HepG2 (cell line): ENCODE measurements around the gene CFAP43. TPM values are rescaled to one million over a fixed set of nuclear protein-coding genes. Genes with fewer than 3 reads are reported as not detected.

ENCODE experiments used
- ATAC-seq: fragments of 200-7000 bp; cut with Tn5 transposase; 3 replicates; pipeline ENCODE4 v1.9.1; 2020; ENCODE audit warnings: mild to moderate bottlenecking, moderate library complexity
- BruUV-seq: library from RNA; stranded (reverse); fragments of 400-500 nt; replicated peaks from 2 replicates; lab custom pipeline; 2021; lab: Mats Ljungman, UMichigan
- CTCF ChIA-PET: fragments of 300-600 bp; formaldehyde crosslinking; extraction: SDS; loops from one replicate; lab custom pipeline; 2021; ENCODE audit warnings: low total read pairs, inconsistent platforms, low intra/inter-chr PET ratio; lab: Yijun Ruan, JAX
- POLR2A ChIA-PET: fragments of 350-600 bp; sonication (Branson Sonifier 250); formaldehyde crosslinking; loops from one replicate; lab custom pipeline; 2020; ENCODE audit warnings: antibody characterized with exemption, inconsistent platforms; lab: Yijun Ruan, JAX
- DNase-seq: peaks from one replicate; pipeline ENCODE4 v3.0.0-alpha.2; 2015; ENCODE audit warnings: low spot score
- FAIRE-seq: peaks from 3 replicates; lab custom pipeline; 2011; peaks lifted over from hg19 to GRCh38; lab: Jason Lieb, UNC
- H2AFZ ChIP-seq: one replicate; pipeline ENCODE4 v1.6.1; 2011; ENCODE audit warnings: low read length, inconsistent platforms
- H3K27ac ChIP-seq: fragments of 300-600 bp; 3 replicates; pipeline ENCODE4 v1.8.0; 2011; ENCODE audit warnings: mixed run types, mild to moderate bottlenecking, mixed read lengths, low read length, inconsistent platforms; ENCODE audit not compliant: insufficient read depth; ENCODE audit errors: extremely low read length
- H3K27me3 ChIP-seq, 2 experiments: fragments of 200-600 bp in 1 of 2; 2 replicates in 1 of 2; 3 replicates in 1 of 2; pipeline versions ENCODE4 v1.6.0 to v1.8.0; 2011; ENCODE audit warnings: low read length in 2 of 2, mild to moderate bottlenecking in 2 of 2, moderate library complexity in 2 of 2, inconsistent platforms in 1 of 2; ENCODE audit not compliant: insufficient read depth in 2 of 2, control insufficient read depth in 1 of 2
- H3K36me3 ChIP-seq, 2 experiments: fragments of 200-600 bp in 1 of 2; replicated peaks in 1 of 2; 2 replicates in 1 of 2; 3 replicates in 1 of 2; pipeline versions ENCODE4 v1.5.1 to v1.8.0; 2011; ENCODE audit warnings: low read length in 2 of 2, inconsistent platforms in 1 of 2; ENCODE audit not compliant: insufficient read depth in 2 of 2, control insufficient read depth in 1 of 2
- H3K4me1 ChIP-seq: 2 replicates; pipeline ENCODE4 v1.5.1; 2012; ENCODE audit warnings: low read length, inconsistent platforms; ENCODE audit not compliant: insufficient read depth
- H3K4me2 ChIP-seq: 2 replicates; pipeline ENCODE4 v1.6.0; 2011; ENCODE audit warnings: low read depth, low read length, inconsistent platforms
- H3K4me3 ChIP-seq, 3 experiments: fragments of 200-600 bp in 1 of 3; sonication (generic), shearing (Covaris generic) in 1 of 3; replicated peaks in 1 of 3; 2 replicates each; pipeline ENCODE4 v1.5.1; 2011 to 2016; ENCODE audit warnings: low read length in 3 of 3, inconsistent platforms in 2 of 3, low read depth in 2 of 3, mild to moderate bottlenecking in 2 of 3, control low read depth in 1 of 3, mixed read lengths in 1 of 3; ENCODE audit not compliant: insufficient read depth in 1 of 3
- H3K79me2 ChIP-seq: one replicate; pipeline ENCODE4 v1.6.1; 2011; ENCODE audit warnings: low read length, inconsistent platforms; ENCODE audit not compliant: insufficient read depth
- H3K9ac ChIP-seq: 2 replicates; pipeline ENCODE4 v1.6.0; 2011; ENCODE audit warnings: mild to moderate bottlenecking, low read depth, low read length, inconsistent platforms; ENCODE audit not compliant: insufficient read depth
- H3K9me3 ChIP-seq: 2 replicates; pipeline ENCODE4 v1.5.1; 2012; ENCODE audit warnings: mild to moderate bottlenecking, low read length
- H4K20me1 ChIP-seq: 2 replicates; pipeline ENCODE4 v1.6.0; 2011; ENCODE audit warnings: inconsistent platforms, mild to moderate bottlenecking, low read length, moderate library complexity; ENCODE audit not compliant: insufficient read depth
- CSRNP2 ChIP-seq: sonication (generic); formaldehyde crosslinking; conservative IDR thresholded peaks from 2 replicates; pipeline ENCODE4 v1.8.0; 2022; ENCODE audit warnings: low read depth, missing genetic modification reagents
- DPF2 ChIP-seq: sonication (generic); formaldehyde crosslinking; IDR thresholded peaks from 2 replicates; pipeline ENCODE4 v1.4.0; 2020; ENCODE audit warnings: mild to moderate bottlenecking, low read depth, missing genetic modification reagents, borderline replicate concordance
- FOXP1 ChIP-seq, 2 experiments: fragments of 450-650 bp in 1 of 2; IDR thresholded peaks; 2 replicates each; pipeline ENCODE4 v1.6.1; 2017 to 2018; ENCODE audit warnings: antibody characterized with exemption in 1 of 2
- GFI1 ChIP-seq: sonication (generic); formaldehyde crosslinking; IDR thresholded peaks from 2 replicates; pipeline ENCODE4 v1.5.0; 2020; ENCODE audit warnings: missing genetic modification reagents, mild to moderate bottlenecking, borderline replicate concordance
- MED1 ChIP-seq: sonication (generic); formaldehyde crosslinking; IDR thresholded peaks from 2 replicates; pipeline ENCODE4 v1.4.0; 2020; ENCODE audit warnings: missing genetic modification reagents
- RARA ChIP-seq: IDR thresholded peaks from 2 replicates; pipeline ENCODE4 v1.6.1; 2016; ENCODE audit warnings: missing genetic modification reagents, missing compliant biosample characterization
- RXRB ChIP-seq: IDR thresholded peaks from 2 replicates; pipeline ENCODE4 v1.6.1; 2016; ENCODE audit warnings: borderline replicate concordance, missing genetic modification reagents, missing compliant biosample characterization
- ZNF124 ChIP-seq: sonication (generic); formaldehyde crosslinking; IDR thresholded peaks from 2 replicates; pipeline ENCODE4 v1.4.0; 2020; ENCODE audit warnings: missing genetic modification reagents
- ZNF512 ChIP-seq: sonication (generic); formaldehyde crosslinking; IDR thresholded peaks from 2 replicates; pipeline ENCODE4 v1.4.0; 2020; ENCODE audit warnings: mild to moderate bottlenecking, missing genetic modification reagents
- ZNF609 ChIP-seq: sonication (generic); formaldehyde crosslinking; IDR thresholded peaks from 2 replicates; pipeline ENCODE4 v1.4.0; 2020; ENCODE audit warnings: mild to moderate bottlenecking, missing genetic modification reagents, borderline replicate concordance
- ZNF672 ChIP-seq: sonication (generic); formaldehyde crosslinking; IDR thresholded peaks from 2 replicates; pipeline ENCODE4 v1.8.1; 2022; ENCODE audit warnings: missing genetic modification reagents
- ZSCAN20 ChIP-seq: sonication (generic); formaldehyde crosslinking; IDR thresholded peaks from 2 replicates; pipeline ENCODE4 v1.4.0; 2020; ENCODE audit warnings: missing genetic modification reagents, mild to moderate bottlenecking, borderline replicate concordance
- ZSCAN21 ChIP-seq: sonication (generic); formaldehyde crosslinking; IDR thresholded peaks from 2 replicates; pipeline ENCODE4 v1.8.0; 2022; ENCODE audit warnings: mild to moderate bottlenecking, missing genetic modification reagents, moderate library complexity, borderline replicate concordance
- WGBS: methylation state at CpG from one replicate; pipeline ENCODE4 v1.1.6; 2017; ENCODE audit warnings: low lambda C conversion rate; 5-methylcytosine and 5-hydroxymethylcytosine counted together
- in situ Hi-C: cut with HindIII; loops from 2 replicates; pipeline ENCODE4 v1.10.0; 2017; ENCODE audit warnings: low pct_unique_long_range_greater_than_20kb; ENCODE audit not compliant: extremely low pct_ligation_motif_present
- intact Hi-C: fragments of 100-400 bp; cut with micrococcal nuclease; formaldehyde crosslinking; loops from one replicate; pipeline ENCODE4 v1.10.0; 2022; ENCODE audit not compliant: unreplicated experiment
- polyA plus RNA-seq, 8 experiments: library from polyadenylated mRNA; depleted of rRNA in 3 of 8; stranded (reverse) in 7 of 8; unstranded in 1 of 8; fragments of >200 nt; fragmentation: Illumina TruSeq in 4 of 8; extraction: Trizol in 4 of 8; gene quantifications; 2 replicates each; pipeline versions ENCODE4 v1.2.1 to v1.2.3, GENCODE V29; 2011 to 2016; ENCODE audit warnings: low read depth in 4 of 8, missing spikeins in 1 of 8, mixed read lengths in 1 of 8; ENCODE audit not compliant: insufficient read depth in 1 of 8
- total RNA-seq, 5 experiments: library from RNA; depleted of rRNA; stranded (reverse); fragments of >200 nt; fragmentation: Illumina TruSeq; extraction: Trizol; gene quantifications; 2 replicates each; pipeline ENCODE4 v1.2.3, GENCODE V29; 2016; ENCODE audit warnings: low read depth in 1 of 5
- TF ChIP-seq, protein P1 (sequence below): sonication (generic); formaldehyde crosslinking; IDR thresholded peaks from 2 replicates; pipeline ENCODE4 v1.8.1; 2023; ENCODE audit warnings: mild to moderate bottlenecking, missing genetic modification reagents

CFAP43 gene
- total and polyA plus RNA-seq, 2 of the 13 experiments (the other 11 are each of a cell fraction or from before 2014, with no cell fraction given), result 0.24 to 0.38 TPM

DNA sequence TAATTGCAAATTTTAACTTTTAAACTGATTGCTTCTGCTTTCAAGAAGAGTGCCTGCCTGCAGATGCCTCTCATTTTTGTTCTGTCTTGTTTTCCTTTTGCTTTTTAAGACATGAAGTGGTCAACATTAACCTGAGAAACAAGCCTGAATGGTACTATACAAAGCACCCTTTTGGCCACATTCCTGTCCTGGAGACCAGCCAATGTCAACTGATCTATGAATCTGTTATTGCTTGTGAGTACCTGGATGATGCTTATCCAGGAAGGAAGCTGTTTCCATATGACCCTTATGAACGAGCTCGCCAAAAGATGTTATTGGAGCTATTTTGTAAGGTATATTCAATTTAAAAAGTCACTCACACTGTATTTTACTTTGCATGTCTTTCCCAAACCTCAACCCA lies 45.6 kb upstream of the CFAP43 start:
- Histone ChIP-seq H3K27ac (no peak overlapping the region), H4K20me1 (no peaks in the 10 kb centered on the region), H3K9me3 (no peaks in the 10 kb centered on the region), H3K4me1 (peaks cover 91% of the 10 kb centered on the region), H3K4me3 (no peak overlapping the region), H2AFZ (no peak overlapping the region), H3K9ac (no peak overlapping the region), H3K4me2 (0 out of 2 replicates have a peak overlapping the region, but pooled peaks have one; percentile 28), H3K36me3 (no peaks in the 10 kb centered on the region), H3K27me3 (no peaks in the 10 kb centered on the region), H3K79me2 (no peaks in the 10 kb centered on the region)
- CTCF ChIA-PET, result interaction anchor here (3.5 kb wide), 1 partner anchor 13 kb away, joined by 10 read pairs; no protein-coding TSS in a partner anchor
- ATAC-seq, result 0 out of 3 replicates have a peak, but pooled peaks have one; percentile 10
- FAIRE-seq, result peak; percentile 8
- intact Hi-C loops, result no loop called here
- 20% methylated on average over 2 of the region's 2 CpGs for WGBS
- DNase-seq, result peak; percentile 77
- in situ Hi-C loops, result no loop called here
- BruUV-seq, result no TSS peak
- POLR2A ChIA-PET, result interaction anchor here (0.6 to 1.1 kb wide), 5 partner anchors 9 to 157 kb away, joined by 3 to 5 read pairs (median 4); no protein-coding TSS in a partner anchor
- peak; percentile 42; the same call in 1 of the 2 replicates for TF ChIP-seq RXRB (CRISPR knock-in tag)
- TF ChIP-seq RARA (CRISPR knock-in tag), result peak; percentile 45; the same call in 1 of the 2 replicates
- TF ChIP-seq FOXP1 (IDR thresholded peaks at IDR 0.05), result no peak
- peak; percentile 19; the same call in 1 of the 2 replicates for TF ChIP-seq FOXP1 (CRISPR knock-in tag; IDR thresholded peaks at IDR 0.05)
- no peak for TF ChIP-seq ZNF124 (CRISPR knock-in tag)
- TF ChIP-seq ZNF512, result no peak
- TF ChIP-seq MED1 (CRISPR knock-in tag), result peak; percentile 73
- TF ChIP-seq, protein P1, sequence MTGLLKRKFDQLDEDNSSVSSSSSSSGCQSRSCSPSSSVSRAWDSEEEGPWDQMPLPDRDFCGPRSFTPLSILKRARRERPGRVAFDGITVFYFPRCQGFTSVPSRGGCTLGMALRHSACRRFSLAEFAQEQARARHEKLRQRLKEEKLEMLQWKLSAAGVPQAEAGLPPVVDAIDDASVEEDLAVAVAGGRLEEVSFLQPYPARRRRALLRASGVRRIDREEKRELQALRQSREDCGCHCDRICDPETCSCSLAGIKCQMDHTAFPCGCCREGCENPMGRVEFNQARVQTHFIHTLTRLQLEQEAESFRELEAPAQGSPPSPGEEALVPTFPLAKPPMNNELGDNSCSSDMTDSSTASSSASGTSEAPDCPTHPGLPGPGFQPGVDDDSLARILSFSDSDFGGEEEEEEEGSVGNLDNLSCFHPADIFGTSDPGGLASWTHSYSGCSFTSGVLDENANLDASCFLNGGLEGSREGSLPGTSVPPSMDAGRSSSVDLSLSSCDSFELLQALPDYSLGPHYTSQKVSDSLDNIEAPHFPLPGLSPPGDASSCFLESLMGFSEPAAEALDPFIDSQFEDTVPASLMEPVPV (CRISPR knock-in tag), result no peak
- 0 out of 2 replicates have a peak, but pooled peaks have one; percentile 34 for TF ChIP-seq GFI1
- no peak for TF ChIP-seq ZSCAN20 (CRISPR knock-in tag)
- no peak for TF ChIP-seq CSRNP2
- no peak for TF ChIP-seq ZNF672
- peak; percentile 86 for TF ChIP-seq ZNF609 (CRISPR knock-in tag)
- TF ChIP-seq DPF2, result peak; percentile 42; the same call in 1 of the 2 replicates
- 0 out of 2 replicates have a peak, but pooled peaks have one; percentile 37 for TF ChIP-seq ZSCAN21 (CRISPR knock-in tag)
